IPS-20b (cell line): ENCODE measurements around the gene INPP5A.

Experiments used
- H3K27ac ChIP-seq: one replicate; pipeline ENCODE4 v1.5.1; 2013; ENCODE audit warnings: low read length
- H3K27me3 ChIP-seq: 2 replicates; pipeline ENCODE4 v1.6.1; 2013; ENCODE audit warnings: mild to moderate bottlenecking, low read length, inconsistent platforms; ENCODE audit not compliant: insufficient read depth
- H3K36me3 ChIP-seq: 2 replicates; pipeline ENCODE4 v1.6.1; 2013; ENCODE audit warnings: low read depth, mild to moderate bottlenecking, inconsistent platforms, low read length, moderate library complexity; ENCODE audit not compliant: insufficient read depth
- H3K4me1 ChIP-seq: 2 replicates; pipeline ENCODE4 v1.6.1; 2013; ENCODE audit warnings: mild to moderate bottlenecking, control low read depth, inconsistent platforms, low read length, moderate library complexity; ENCODE audit not compliant: insufficient read depth
- H3K4me3 ChIP-seq: 2 replicates; pipeline ENCODE4 v1.5.1; 2013; ENCODE audit warnings: mild to moderate bottlenecking, low read length, inconsistent platforms
- H3K9ac ChIP-seq: 2 replicates; pipeline ENCODE4 v1.6.1; 2013; ENCODE audit warnings: low read depth, mild to moderate bottlenecking, inconsistent platforms, low read length, moderate library complexity
- H3K9me3 ChIP-seq: 2 replicates; pipeline ENCODE4 v1.6.1; 2013; ENCODE audit warnings: mild to moderate bottlenecking, low read depth, low read length, inconsistent platforms; ENCODE audit not compliant: insufficient read depth

INPP5A gene

GRCh38 chr10:132607961-132608495 lies 70.4 kb downstream of the INPP5A start:
- H3K36me3 ChIP-seq: no peaks in the 10 kb centered on the region
- H3K27me3 ChIP-seq: no peaks in the 10 kb centered on the region
- no peak overlapping the region for H3K9ac ChIP-seq
- no peaks in the 10 kb centered on the region for H3K4me1 ChIP-seq
- no peaks in the 10 kb centered on the region for H3K9me3 ChIP-seq
- H3K27ac ChIP-seq: no peak overlapping the region
- H3K4me3 ChIP-seq: no peak overlapping the region

DNA sequence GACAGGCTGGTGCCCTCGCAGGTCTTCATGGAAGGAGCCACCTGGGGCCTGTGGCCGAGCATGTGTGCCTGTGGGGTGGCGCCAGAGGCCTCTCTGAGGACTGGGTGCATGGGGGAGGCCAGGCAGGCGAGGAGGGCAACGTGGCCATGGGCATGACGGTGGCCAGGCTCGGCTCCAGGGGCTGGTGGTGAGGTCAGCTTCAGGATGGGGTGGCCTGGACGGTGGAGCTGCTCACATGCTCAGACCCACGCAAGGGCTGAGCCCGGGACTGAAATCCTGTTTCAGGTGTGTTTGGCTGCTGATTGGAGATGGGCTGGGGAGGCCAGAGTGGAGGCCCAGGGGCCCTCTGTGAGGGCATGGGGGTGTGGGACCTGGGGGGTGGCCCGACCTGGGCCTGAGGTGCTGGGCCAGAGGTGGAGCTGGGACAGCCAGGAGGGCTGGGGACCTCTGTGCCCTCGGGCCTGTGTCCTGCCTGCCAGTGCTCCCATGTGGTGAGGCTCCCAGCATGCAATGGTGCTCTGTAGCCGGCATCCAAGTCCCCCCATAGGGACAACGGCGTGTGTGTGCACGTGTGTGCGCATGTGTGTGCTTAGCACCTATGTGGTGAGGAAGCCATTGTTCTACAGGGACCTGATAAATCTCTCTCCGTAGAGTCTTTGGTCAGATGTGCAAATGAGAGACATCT lies 71.1 kb downstream of the INPP5A start:
- Histone ChIP-seq H3K9ac (no peak overlapping the region), H3K27ac (no peak overlapping the region), H3K4me3 (no peak overlapping the region), H3K36me3 (no peaks in the 10 kb centered on the region), H3K4me1 (no peaks in the 10 kb centered on the region), H3K27me3 (no peaks in the 10 kb centered on the region), H3K9me3 (no peaks in the 10 kb centered on the region)

- Histone ChIP-seq H3K4me3 (no peak overlapping the region), H3K27me3 (no peaks in the 10 kb centered on the region), H3K4me1 (no peaks in the 10 kb centered on the region), H3K9me3 (no peaks in the 10 kb centered on the region), H3K27ac (no peak overlapping the region), H3K9ac (no peak overlapping the region), H3K36me3 (no peaks in the 10 kb centered on the region)
These were observed 71.6 kb downstream of the INPP5A start for GRCh38 chr10:132609211-132609610.

DNA sequence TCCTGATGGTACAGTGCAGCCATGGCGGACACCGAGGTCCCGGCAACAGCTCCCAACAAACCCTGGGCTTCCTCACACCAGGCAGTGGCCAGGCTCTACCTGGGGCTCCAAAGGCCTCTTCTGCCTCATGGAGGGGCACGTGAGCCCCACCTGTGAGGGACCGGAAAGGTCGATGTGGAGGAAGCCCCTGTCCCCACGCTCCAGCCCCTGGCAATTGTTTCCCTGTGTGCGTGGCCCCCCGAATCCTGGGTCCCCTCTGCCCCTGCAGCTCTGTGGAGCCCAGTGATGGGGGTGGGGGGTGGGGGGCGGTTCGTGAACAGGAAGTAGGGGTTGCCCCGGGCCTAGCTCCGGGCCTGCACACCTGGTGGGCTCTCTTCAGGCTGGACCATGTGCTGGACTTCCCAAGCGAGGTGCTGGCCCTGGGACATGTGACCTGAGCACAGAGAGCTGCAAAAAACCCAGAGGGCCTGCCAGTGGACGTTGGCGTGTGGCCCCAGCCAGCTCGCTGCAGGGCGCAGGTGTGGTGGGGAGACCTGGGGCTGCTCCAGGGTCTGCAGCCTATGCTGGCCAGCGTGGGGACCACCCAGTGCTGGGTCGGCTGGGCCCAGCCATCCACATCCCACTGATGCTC lies 72.6 kb downstream of the INPP5A start:
- Histone ChIP-seq H3K27ac (no peak overlapping the region), H3K36me3 (no peaks in the 10 kb centered on the region), H3K9me3 (no peaks in the 10 kb centered on the region), H3K4me3 (no peak overlapping the region), H3K27me3 (no peaks in the 10 kb centered on the region), H3K9ac (no peak overlapping the region), H3K4me1 (no peaks in the 10 kb centered on the region)

DNA sequence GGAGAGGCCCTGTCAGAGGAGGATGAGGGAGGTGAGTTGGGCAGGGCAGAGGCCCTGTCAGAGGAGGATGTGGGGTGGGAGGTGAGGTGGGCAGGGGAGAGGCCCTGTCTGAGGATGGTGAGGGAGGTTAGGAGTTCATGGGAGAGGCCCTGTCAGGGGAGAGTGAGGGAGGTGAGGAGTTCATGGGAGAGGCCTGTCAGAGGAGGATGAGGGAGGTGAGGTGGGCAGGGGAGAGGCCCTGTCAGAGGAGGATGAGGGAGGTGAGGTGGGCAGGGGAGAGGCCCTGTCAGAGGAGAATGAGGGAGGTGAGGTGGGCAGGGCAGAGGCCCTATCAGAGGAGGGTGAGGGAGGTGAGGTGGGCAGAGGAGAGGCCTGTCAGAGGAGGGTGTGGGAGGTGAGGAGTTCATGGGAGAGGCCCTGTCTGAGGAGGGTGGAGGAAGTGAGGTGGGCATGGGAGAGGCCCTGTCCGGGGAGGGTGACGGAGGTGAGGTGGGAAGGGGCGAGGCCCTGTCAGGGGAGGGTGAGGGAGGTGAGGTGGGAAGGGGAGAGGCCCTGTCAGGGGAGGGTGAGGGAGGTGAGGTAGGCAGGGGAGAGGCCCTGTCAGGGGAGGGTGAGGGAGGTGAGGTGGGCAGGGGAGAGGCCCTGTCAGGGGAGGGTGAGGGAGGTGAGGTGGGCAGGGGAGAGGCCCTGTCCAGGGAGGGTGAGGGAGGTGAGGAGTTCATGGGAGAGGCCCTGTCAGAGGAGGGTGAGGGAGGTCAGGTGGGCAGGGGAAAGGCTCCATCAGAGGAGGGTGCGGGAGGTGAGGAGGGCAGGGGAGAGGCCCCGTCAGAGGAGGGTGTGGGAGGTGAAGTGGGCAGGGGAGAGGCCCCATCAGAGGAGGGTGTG lies 73.7 kb downstream of the INPP5A start:
- Histone ChIP-seq H3K9me3 (no peaks in the 10 kb centered on the region), H3K27ac (no peak overlapping the region), H3K27me3 (no peaks in the 10 kb centered on the region), H3K4me1 (no peaks in the 10 kb centered on the region), H3K36me3 (no peaks in the 10 kb centered on the region), H3K9ac (no peak overlapping the region), H3K4me3 (no peak overlapping the region)

DNA sequence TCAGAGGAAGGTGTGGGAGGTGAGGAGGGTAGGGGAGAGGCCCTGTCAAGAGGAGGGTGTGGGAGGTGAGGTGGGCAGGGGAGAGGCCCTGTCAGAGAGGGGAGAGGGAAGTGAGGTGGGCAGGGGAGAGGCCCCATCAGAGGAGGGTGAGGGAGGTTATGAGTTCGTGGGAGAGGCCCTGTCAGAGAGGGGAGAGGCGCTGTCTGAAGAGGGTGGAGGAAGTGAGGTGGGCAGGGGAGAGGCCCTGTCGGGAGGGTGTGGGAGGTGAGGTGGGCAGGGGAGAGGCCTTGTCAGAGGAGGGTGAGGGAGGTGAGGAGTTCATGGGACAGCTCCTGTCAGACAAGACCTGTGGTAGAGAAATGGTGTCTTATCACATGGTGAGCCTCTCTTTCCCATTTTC lies 74.4 kb downstream of the INPP5A start:
- H3K36me3 ChIP-seq: no peaks in the 10 kb centered on the region

GRCh38 chr10:132612571-132613504 lies 75.3 kb downstream of the INPP5A start:
- Histone ChIP-seq H3K4me1 (no peaks in the 10 kb centered on the region), H3K27ac (no peak overlapping the region), H3K9me3 (no peaks in the 10 kb centered on the region), H3K27me3 (no peaks in the 10 kb centered on the region), H3K9ac (no peak overlapping the region), H3K36me3 (no peaks in the 10 kb centered on the region), H3K4me3 (no peak overlapping the region)

More for the DNA sequence above, 74.4 kb downstream of the INPP5A start:
- Histone ChIP-seq H3K27me3 (no peaks in the 10 kb centered on the region), H3K4me3 (no peak overlapping the region), H3K27ac (no peak overlapping the region), H3K9me3 (no peaks in the 10 kb centered on the region), H3K4me1 (no peaks in the 10 kb centered on the region), H3K9ac (no peak overlapping the region)

DNA sequence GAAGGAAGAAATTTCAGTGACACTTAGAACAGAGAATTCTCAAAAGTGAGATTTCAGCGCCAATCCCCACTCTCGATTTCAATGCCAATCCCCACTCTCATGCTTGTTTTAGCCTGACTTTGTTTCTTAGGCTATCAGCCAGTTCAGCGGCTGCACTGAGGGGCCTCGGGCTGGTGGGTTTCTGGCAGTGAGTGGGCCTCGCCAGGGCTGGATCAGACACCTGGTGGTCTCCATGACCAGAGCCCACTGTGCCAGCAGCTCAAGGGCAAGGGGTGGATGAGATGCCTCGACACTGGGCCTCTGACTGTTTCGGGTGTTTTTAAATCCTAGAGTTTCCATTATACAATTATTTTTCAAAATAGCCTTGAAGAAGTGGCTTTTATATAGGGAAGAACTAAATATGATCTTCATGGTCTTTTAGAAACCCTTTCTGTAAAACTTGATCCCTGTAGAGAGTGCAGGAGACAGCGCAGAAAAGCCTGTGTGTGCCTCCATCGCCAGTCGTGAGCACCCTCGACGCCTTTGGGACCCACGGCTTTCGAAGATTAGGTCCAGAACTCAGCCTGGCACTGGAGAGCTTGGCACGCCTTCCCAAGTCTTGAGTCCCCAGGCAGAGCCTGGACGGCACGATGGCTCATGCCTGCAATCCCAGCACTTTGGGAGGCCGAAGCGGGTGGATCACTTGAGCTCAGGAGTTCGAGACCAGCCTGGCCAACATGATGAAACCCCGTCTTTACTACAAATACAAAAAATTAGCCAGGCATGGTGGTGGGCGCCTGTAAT lies 76.2 kb downstream of the INPP5A start:
- no peak overlapping the region for H3K27ac ChIP-seq
- H3K9ac ChIP-seq: no peak overlapping the region
- no peaks in the 10 kb centered on the region for H3K4me1 ChIP-seq
- no peak overlapping the region for H3K4me3 ChIP-seq
- no peaks in the 10 kb centered on the region for H3K27me3 ChIP-seq
- H3K9me3 ChIP-seq: peaks cover 3% of the 10 kb centered on the region; the same call in 1 of the 2 replicates
- H3K36me3 ChIP-seq: no peaks in the 10 kb centered on the region

GRCh38 chr10:132614431-132615340 lies 77.1 kb downstream of the INPP5A start:
- Histone ChIP-seq H3K27ac (no peak overlapping the region), H3K9me3 (peaks cover 12% of the 10 kb centered on the region), H3K9ac (no peak overlapping the region)

More at GRCh38 chr10:132614431-132615340, 77.1 kb downstream of the INPP5A start:
- H3K27me3 ChIP-seq: no peaks in the 10 kb centered on the region
- no peak overlapping the region for H3K4me3 ChIP-seq
- no peaks in the 10 kb centered on the region for H3K36me3 ChIP-seq
- H3K4me1 ChIP-seq: no peaks in the 10 kb centered on the region
